SIG-M5 treated with dmso at 0.1 percent for 504 hours (cell line): ENCODE data around the gene LCNL1.

Experiments used
- DNase-seq: peaks from one replicate; lab custom pipeline; 2025; ENCODE audit not compliant: unreplicated experiment; lab: John Stamatoyannopoulos, UW

Gene LCNL1

DNA sequence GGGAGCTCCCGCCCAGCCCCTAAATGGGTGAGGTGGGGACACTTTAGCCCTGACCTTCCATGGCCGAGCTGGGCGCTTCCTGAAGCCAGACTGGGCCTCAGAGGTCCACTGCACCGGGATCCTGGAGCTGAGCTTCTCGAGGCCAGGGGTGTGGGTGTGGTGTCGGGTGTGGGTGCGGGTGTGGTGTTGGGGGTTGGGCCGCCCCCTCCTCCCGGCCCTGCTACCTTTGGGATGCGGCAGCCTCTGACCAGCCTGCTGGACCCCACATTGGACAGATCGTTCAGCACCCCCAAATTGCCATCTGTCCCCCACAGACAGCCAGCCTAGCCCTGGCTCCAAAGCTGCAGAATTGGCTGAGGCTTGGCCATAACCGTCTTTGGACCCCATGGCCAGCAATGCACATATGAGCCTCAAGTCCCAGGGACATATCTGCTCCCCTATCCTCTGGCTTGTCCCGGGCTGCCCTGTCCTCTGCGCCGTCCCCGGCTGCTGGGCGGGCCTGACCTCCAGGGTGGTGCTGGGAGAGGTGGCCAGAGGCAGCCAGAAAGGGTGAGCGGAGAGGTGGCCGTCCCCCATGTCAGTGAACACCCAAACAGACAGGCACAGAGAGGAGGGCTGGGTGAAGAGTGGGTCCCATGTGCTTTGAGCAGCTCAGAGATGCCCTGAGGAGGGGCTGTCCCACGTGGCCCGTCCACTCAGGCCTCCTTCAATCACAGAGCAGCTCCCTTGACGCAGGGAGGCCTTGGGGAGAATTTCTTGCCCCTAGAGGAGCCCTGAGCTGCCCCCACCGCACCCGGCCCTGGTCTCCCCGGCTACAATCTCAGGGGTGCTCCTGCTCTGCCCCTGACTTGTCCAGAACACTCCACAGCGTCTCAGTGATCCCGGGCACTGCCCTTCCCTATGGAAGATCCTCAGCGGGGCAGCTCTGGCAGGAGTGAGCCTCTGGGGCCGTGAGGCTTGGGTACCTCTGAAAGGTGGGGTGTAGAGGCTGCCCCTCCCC is 8.9 kb upstream of the LCNL1 start:
- no peak for DNase-seq

DNA sequence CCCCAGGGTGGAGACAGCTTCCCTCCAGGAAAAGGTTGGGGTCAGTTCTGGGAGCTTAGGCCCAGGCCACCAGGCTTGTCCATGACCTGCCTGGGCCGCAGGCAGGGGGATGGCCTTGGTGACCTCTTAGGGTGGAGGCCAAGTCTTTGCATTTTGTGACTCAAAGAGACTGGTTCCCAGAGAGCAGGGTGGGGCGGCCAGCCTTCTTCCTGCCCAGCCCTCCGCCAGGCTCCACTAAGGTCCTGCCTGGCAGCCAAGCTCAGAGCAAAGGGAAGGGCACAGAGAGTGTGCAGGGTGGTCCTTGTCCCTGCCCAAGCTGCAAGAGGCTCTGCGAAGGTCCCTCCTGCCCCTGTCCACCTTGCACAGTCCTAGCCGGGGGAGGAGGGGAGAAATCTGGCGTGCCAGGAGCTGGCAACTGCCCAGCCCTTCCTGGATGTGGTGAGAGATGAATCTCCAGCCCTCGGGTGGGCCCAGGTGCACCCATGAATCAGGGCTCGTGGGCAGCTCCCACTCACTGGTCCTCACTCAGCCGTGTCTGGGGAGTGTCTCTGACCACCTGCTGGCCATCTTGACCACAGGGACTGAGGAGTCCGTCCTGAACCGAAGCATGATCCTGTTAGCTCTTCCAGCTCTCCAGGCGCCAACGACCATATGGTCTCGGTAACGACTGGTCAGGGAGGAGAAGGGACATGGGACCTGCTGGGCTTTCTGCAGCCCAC is 7.8 kb upstream of the LCNL1 start:
- DNase-seq, result no peak

DNA sequence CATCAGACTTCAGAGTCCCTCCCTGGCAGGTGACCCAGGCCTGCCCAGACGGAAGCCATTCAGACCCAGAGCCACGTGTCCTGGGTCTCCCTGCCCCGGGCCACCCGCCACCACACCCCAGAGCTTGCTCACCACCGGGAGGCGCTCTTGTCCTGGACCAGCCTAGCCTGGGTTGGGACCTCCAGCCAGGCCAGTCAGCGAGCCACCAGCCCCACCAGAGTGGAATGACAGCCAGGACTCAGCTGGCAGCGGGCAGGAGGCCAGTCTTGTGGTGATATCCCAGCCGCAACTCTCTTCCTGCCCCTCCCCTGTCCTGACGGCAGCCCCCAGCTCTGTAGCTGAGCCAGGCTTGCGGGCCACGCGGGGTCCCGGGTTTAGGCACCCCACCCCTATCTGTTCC is 7.1 kb upstream of the LCNL1 start:
- no peak for DNase-seq

DNA sequence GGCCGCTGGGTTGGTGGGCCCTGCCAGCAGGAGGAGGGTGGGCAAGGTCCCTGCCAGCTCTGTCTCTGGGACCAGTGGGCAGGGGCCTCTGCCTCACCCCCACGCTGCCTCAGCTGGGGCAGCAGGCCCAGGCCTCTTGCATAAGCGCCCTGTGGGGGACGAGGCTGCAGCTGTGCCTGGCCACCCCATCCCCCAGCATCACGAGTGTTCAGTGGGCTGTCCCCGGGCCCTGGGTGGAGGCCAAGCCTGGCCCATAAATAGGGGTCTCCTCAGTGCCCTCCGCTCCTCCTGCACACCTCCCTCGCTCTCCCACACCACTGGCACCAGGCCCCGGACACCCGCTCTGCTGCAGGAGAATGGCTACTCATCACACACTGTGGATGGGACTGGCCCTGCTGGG is 5.6 kb upstream of the LCNL1 start, which contains the start of gene PTGDS:
Gene PTGDS (plus strand): TSS at position 282 of the 400 bp plus-strand sequence. CDS start 75 bp downstream, at position 357.
- DNase-seq, result no peak

- DNase-seq, result no peak
Measured at GRCh38 chr9:136977649-136978072, 5.1 kb upstream of the LCNL1 start.

GRCh38 chr9:136978073-136978864 is 4.5 kb upstream of the LCNL1 start:
- no peak for DNase-seq

GRCh38 chr9:136978865-136979544 is 3.8 kb upstream of the LCNL1 start:
- DNase-seq, result no peak

- DNase-seq, result no peak
Measured at GRCh38 chr9:136979769-136980587, 2.8 kb upstream of the LCNL1 start.

GRCh38 chr9:136980669-136981478 is 1.9 kb upstream of the LCNL1 start:
- no peak for DNase-seq

DNA sequence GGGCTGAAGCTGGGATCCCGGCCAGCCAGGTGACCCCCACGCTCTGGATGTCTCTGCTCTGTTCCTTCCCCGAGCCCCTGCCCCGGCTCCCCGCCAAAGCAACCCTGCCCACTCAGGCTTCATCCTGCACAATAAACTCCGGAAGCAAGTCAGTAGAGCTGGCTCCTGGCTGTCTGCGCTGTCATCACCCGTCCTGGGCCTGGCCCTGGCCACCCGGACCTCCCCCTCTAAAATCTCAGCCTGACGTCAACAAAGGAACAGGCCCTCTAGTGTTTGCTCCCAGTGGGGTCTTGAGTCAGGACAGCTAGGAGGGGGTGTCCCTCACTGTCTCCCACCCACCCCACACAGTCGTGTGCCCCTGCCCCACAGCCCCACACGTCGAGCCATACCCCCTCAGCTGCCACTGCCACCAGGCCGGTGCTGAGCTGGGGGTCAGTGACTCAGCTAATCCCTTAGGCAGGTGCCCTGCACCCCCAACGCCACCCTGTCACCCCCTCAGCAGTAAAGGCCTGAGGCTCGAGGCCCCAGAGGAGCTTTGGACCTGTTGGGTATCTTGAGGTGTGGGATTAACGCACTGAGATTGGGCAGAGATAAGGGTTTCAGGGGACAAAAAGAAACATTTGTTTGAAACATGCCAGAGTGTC is 1.1 kb upstream of the LCNL1 start:
- no peak for DNase-seq

GRCh38 chr9:136983167-136983566 is 374 bp downstream of the LCNL1 start:
- no peak for DNase-seq

DNA sequence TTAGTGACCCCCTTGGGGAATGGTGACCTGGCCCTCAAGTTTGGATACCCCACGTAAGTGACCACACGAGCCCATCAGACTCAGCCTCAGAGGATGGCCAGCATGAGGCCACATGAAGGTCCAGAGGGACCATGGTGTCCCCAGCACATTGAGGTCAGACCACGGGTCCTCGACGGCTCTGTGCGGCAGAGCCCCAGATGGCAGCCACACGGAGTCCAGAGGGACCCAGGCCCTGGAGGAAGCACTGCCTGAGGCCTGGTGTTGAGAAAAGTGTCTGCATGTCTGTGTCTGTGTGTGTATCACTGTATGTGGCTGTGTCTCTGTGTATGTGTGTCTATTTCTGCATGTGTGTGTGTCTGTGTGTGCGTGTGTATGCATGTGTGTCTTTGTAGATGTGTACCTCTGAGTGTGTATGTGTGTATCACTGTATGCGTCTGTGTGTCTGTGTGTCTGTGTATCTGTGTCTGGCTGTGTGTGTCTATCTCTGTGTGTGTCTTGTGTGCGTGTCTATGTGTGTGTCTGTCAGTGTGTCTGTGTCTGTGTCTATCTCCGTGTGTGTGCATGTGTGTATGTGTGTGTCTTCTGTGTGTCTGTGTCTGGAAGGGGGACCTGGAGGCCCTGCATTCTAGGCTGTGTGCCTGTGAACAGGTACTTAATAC is 992 bp downstream of the LCNL1 start:
- no peak for DNase-seq

GRCh38 chr9:136984464-136985026 is 1.8 kb downstream of the LCNL1 start:
- DNase-seq, result no peak

- no peak for DNase-seq
Measured at GRCh38 chr9:136985027-136985602, 2.3 kb downstream of the LCNL1 start.

DNA sequence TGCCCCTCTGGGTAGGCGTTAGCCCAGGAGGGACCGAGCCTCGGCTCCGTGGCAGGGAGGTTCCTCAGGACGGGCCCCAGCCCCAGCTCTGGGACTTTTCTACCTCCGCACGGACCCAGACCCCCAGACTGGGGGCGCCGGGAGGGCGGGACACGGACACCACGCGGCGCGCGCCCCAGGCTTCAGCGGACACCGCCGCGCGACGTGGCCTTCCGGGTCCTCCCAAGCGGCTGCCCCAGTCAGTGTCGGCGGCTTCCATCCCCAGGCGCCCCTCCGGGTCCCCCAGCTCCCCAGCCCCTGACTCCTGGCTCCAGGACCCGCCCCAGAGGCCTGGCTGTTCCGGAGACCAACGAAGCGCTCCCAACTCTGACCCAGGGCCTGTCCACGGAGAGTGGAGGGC is 3.1 kb downstream of the LCNL1 start:
- DNase-seq, result no peak

DNA sequence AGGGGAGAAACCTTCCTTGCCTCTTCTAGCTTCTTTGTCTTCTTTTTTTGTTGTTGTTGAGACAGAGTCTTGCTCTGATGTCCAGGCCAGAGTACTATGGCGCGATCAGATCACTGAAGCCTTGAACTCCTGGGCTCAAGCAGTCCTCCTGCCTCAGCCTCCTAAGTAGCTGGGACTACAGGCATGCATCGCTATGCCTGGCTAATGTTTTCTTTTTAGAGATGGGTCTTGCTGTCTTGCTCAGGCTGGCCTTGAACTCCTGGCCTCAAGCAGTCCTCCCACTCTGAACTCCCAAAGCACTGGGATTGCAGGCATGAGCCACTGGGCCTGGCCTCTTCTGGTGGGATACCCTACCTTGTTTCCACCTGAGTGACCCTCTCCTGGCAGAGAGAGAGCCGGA is 6.1 kb downstream of the LCNL1 start:
- no peak for DNase-seq

- no peak for DNase-seq
Measured at GRCh38 chr9:136990242-136990911, 7.6 kb downstream of the LCNL1 start.
